DMS79 (cell line): ENCODE measurements around the gene SMAD2.
"Not testable (repeated sequence)": the region's sequence is repeated elsewhere in the genome, so short reads cannot be mapped to it uniquely, and the experiment has no call there.

Experiments
- DNase-seq: peaks from one replicate; lab custom pipeline; 2025; lab: John Stamatoyannopoulos, UW

The SMAD2 gene

GRCh38 chr18:47842836-47843235, 87.6 kb downstream of the SMAD2 start:
- DNase-seq: no peak

GRCh38 chr18:47838396-47838795, 92.1 kb downstream of the SMAD2 start:
- no peak for DNase-seq

- DNase-seq: no peak
These were observed 98.1 kb downstream of the SMAD2 start for GRCh38 chr18:47832348-47832747.

GRCh38 chr18:47831351-47831750, 99.1 kb downstream of the SMAD2 start:
- DNase-seq: no peak

GRCh38 chr18:47830772-47831171, 99.7 kb downstream of the SMAD2 start:
- DNase-seq: no peak

- no peak for DNase-seq
These were observed 100.6 kb downstream of the SMAD2 start for GRCh38 chr18:47829831-47830230.

GRCh38 chr18:47828031-47828430, 102.4 kb downstream of the SMAD2 start:
- not testable (repeated sequence) for DNase-seq

- DNase-seq: peak; percentile 81
These were observed 104.0 kb downstream of the SMAD2 start for GRCh38 chr18:47826157-47827074.

- DNase-seq: no peak
These were observed 109.1 kb downstream of the SMAD2 start for GRCh38 chr18:47821314-47821713.

GRCh38 chr18:47817795-47818077, 112.7 kb downstream of the SMAD2 start:
- DNase-seq: no peak

- no peak for DNase-seq
These were observed 113.3 kb downstream of the SMAD2 start for GRCh38 chr18:47817017-47817794.

- no peak for DNase-seq
These were observed 114.8 kb downstream of the SMAD2 start for GRCh38 chr18:47815486-47816270.

- DNase-seq: peak; percentile 44
These were observed 121.0 kb downstream of the SMAD2 start for GRCh38 chr18:47809420-47809819.

GRCh38 chr18:47802802-47803201, 127.7 kb downstream of the SMAD2 start:
- no peak for DNase-seq

- no peak for DNase-seq
These were observed 128.6 kb downstream of the SMAD2 start for GRCh38 chr18:47801817-47802216.

- DNase-seq: no peak
These were observed 129.7 kb downstream of the SMAD2 start for GRCh38 chr18:47800756-47801155.

GRCh38 chr18:47800248-47800647, 130.2 kb downstream of the SMAD2 start:
- no peak for DNase-seq

- no peak for DNase-seq
These were observed 131.1 kb downstream of the SMAD2 start for GRCh38 chr18:47799376-47799775.

GRCh38 chr18:47798366-47798765, 132.1 kb downstream of the SMAD2 start:
- DNase-seq: no peak

GRCh38 chr18:47797126-47797525, 133.3 kb downstream of the SMAD2 start:
- no peak for DNase-seq

GRCh38 chr18:47795434-47795814, 135.0 kb downstream of the SMAD2 start:
- no peak for DNase-seq

- peak; percentile 22 for DNase-seq
These were observed 135.6 kb downstream of the SMAD2 start for GRCh38 chr18:47794725-47795433.
